SK-N-SH (cell line): ENCODE data around the gene RFC4. TPM values are rescaled to one million over a fixed set of nuclear protein-coding genes. Genes with fewer than 3 reads are reported as not detected.

Source experiments
- CTCF ChIA-PET: fragments of 300-600, 350-600 bp; formaldehyde crosslinking; extraction: SDS; loops from one replicate; lab custom pipeline; 2021; lab: Yijun Ruan, JAX
- POLR2A ChIA-PET: fragments of 350-600 bp; sonication (Branson Sonifier 250); formaldehyde crosslinking; extraction: SDS; loops from one replicate; lab custom pipeline; 2020; ENCODE audit warnings: antibody characterized with exemption, inconsistent platforms; lab: Yijun Ruan, JAX
- DNase-seq: peaks from one replicate; pipeline ENCODE4 v3.0.0; 2012
- H2AFZ ChIP-seq: fragments of 200-600 bp; sonication (generic); 2 replicates; pipeline ENCODE4 v1.8.1; 2016; ENCODE audit warnings: antibody characterized with exemption, mild to moderate bottlenecking, low read depth
- H3F3A ChIP-seq: fragments of 200-600 bp; sonication (generic); replicated peaks from 2 replicates; pipeline ENCODE3; 2016; ENCODE audit warnings: antibody characterized with exemption, mild to moderate bottlenecking; ENCODE audit not compliant: insufficient read depth
- H3K27ac ChIP-seq, 2 experiments: fragments of 200-500 bp in 1 of 2; fragments of 200-600 bp in 1 of 2; sonication (Bioruptor generic) in 1 of 2; sonication (generic), shearing (Covaris generic) in 1 of 2; 2 replicates each; pipeline versions ENCODE4 v1.5.1 to v1.6.1; 2014 to 2016; ENCODE audit warnings: low read depth in 2 of 2, inconsistent platforms in 1 of 2, low read length in 1 of 2, mild to moderate bottlenecking in 1 of 2, mixed read lengths in 1 of 2
- H3K27me3 ChIP-seq: fragments of 200-600 bp; sonication (generic), shearing (Covaris generic); 2 replicates; pipeline ENCODE4 v1.6.1; 2016; ENCODE audit warnings: mixed run types; ENCODE audit not compliant: insufficient read depth
- H3K36me3 ChIP-seq, 2 experiments: fragments of 200-500 bp in 1 of 2; fragments of 200-600 bp in 1 of 2; sonication (Bioruptor generic) in 1 of 2; sonication (generic) in 1 of 2; replicated peaks in 1 of 2; 2 replicates each; pipeline versions ENCODE3 to v1.5.1; 2014 to 2016; ENCODE audit warnings: low read length in 1 of 2, mild to moderate bottlenecking in 1 of 2; ENCODE audit not compliant: insufficient read depth in 2 of 2, control insufficient read depth in 1 of 2
- H3K4me1 ChIP-seq, 2 experiments: fragments of 200-500 bp in 1 of 2; fragments of 200-600 bp in 1 of 2; sonication (Bioruptor generic) in 1 of 2; sonication (generic), shearing (Covaris generic) in 1 of 2; 2 replicates each; pipeline versions ENCODE4 v1.5.1 to v1.6.1; 2014 to 2016; ENCODE audit warnings: low read depth in 1 of 2, low read length in 1 of 2, mixed run types in 1 of 2; ENCODE audit not compliant: insufficient read depth in 2 of 2, control insufficient read depth in 1 of 2
- H3K4me2 ChIP-seq: fragments of 200-600 bp; sonication (generic), shearing (Covaris generic); 2 replicates; pipeline ENCODE4 v1.6.1; 2017; ENCODE audit warnings: mixed run types
- H3K4me3 ChIP-seq, 2 experiments: fragments of 200-500 bp in 1 of 2; fragments of 200-600 bp in 1 of 2; sonication (Bioruptor generic) in 1 of 2; sonication (generic), shearing (Covaris generic) in 1 of 2; 2 replicates each; pipeline versions ENCODE4 v1.5.1 to v1.8.1; 2014 to 2016; ENCODE audit warnings: low read depth in 2 of 2, inconsistent platforms in 1 of 2, low read length in 1 of 2, mild to moderate bottlenecking in 1 of 2, mixed read lengths in 1 of 2, moderate library complexity in 1 of 2
- H3K79me2 ChIP-seq: fragments of 200-600 bp; sonication (generic); 2 replicates; pipeline ENCODE4 v1.8.1; 2017; ENCODE audit warnings: mild to moderate bottlenecking; ENCODE audit not compliant: insufficient read depth
- H3K9ac ChIP-seq: fragments of 200-600 bp; sonication (generic); 2 replicates; pipeline ENCODE4 v1.6.1; 2017; ENCODE audit warnings: mixed run types
- H3K9me2 ChIP-seq: fragments of 200-600 bp; sonication (generic); 2 replicates; pipeline ENCODE4 v1.6.1; 2017; ENCODE audit warnings: mixed run types
- H3K9me3 ChIP-seq: fragments of 200-600 bp; sonication (generic); 2 replicates; pipeline ENCODE4 v1.6.1; 2017; ENCODE audit warnings: mixed run types, mild to moderate bottlenecking, moderate library complexity
- H4K20me1 ChIP-seq: fragments of 200-600 bp; sonication (generic); 2 replicates; pipeline ENCODE4 v1.6.1; 2017; ENCODE audit warnings: mild to moderate bottlenecking, mixed run types; ENCODE audit not compliant: insufficient read depth
- ELF1 ChIP-seq: IDR thresholded peaks from 2 replicates; pipeline ENCODE4 v1.4.0; 2012
- EP300 ChIP-seq, 2 experiments: IDR thresholded peaks; 2 replicates each; pipeline versions ENCODE4 v1.4.0 to v1.6.1; 2012; ENCODE audit warnings: borderline replicate concordance in 1 of 2, low read depth in 1 of 2, low read length in 1 of 2
- GABPA ChIP-seq: IDR thresholded peaks from 2 replicates; pipeline ENCODE4 v1.4.0; 2012; ENCODE audit warnings: low read depth, mild to moderate bottlenecking
- NFIC ChIP-seq: IDR thresholded peaks from 2 replicates; pipeline ENCODE4 v1.4.0; 2012; ENCODE audit warnings: borderline replicate concordance
- POLR2AphosphoS5 ChIP-seq: IDR thresholded peaks from 2 replicates; pipeline ENCODE4 v1.6.1; 2012; ENCODE audit warnings: low read depth, low read length
- RAD21 ChIP-seq: IDR thresholded peaks from 2 replicates; pipeline ENCODE4 v1.6.1; 2012; ENCODE audit warnings: mild to moderate bottlenecking, low read length
- RCOR1 ChIP-seq: fragments of 150-350 bp; IDR thresholded peaks from 2 replicates; pipeline ENCODE4 v1.6.1; 2017; ENCODE audit warnings: antibody characterized with exemption, low read length
- RFX5 ChIP-seq: IDR thresholded peaks from 2 replicates; pipeline ENCODE4 v1.6.1; 2012; ENCODE audit warnings: mild to moderate bottlenecking, improper control_type of control experiment, low read length
- SIN3A ChIP-seq: IDR thresholded peaks from 2 replicates; pipeline ENCODE4 v1.6.1; 2012; ENCODE audit warnings: low read depth, mild to moderate bottlenecking, low read length, moderate library complexity, borderline replicate concordance
- TAF1 ChIP-seq: IDR thresholded peaks from 2 replicates; pipeline ENCODE4 v1.6.1; 2012; ENCODE audit warnings: low read depth, mild to moderate bottlenecking, low read length, moderate library complexity, borderline replicate concordance
- TCF12 ChIP-seq: IDR thresholded peaks from 2 replicates; pipeline ENCODE4 v1.4.0; 2012
- YY1 ChIP-seq: IDR thresholded peaks from 2 replicates; pipeline ENCODE4 v1.4.0; 2012; ENCODE audit warnings: low read depth, mild to moderate bottlenecking
- WGBS: methylation state at CpG from one replicate; pipeline ENCODE4 v1.1.6; 2017; ENCODE audit warnings: low lambda C conversion rate; 5-methylcytosine and 5-hydroxymethylcytosine counted together
- polyA plus RNA-seq, 3 experiments: library from polyadenylated mRNA; depleted of rRNA; stranded (reverse); fragments of >200 nt; gene quantifications; 2 replicates each; pipeline ENCODE4 v1.2.3, GENCODE V29; 2012
- TF ChIP-seq, protein P1 (sequence below): IDR thresholded peaks from 2 replicates; pipeline ENCODE4 v1.4.0; 2012; ENCODE audit warnings: low read depth
- TF ChIP-seq, protein P2 (sequence below): IDR thresholded peaks from 2 replicates; pipeline ENCODE4 v1.4.0; 2012; ENCODE audit warnings: low read depth, borderline replicate concordance
- TF ChIP-seq, protein P3 (sequence below): IDR thresholded peaks from 2 replicates; pipeline ENCODE4 v1.6.1; 2012; ENCODE audit warnings: mild to moderate bottlenecking, low read depth, low read length, moderate library complexity
- TF ChIP-seq, protein P4 (sequence below): fragments of 150-350 bp; IDR thresholded peaks from 2 replicates; pipeline ENCODE4 v1.6.1; 2017; ENCODE audit warnings: antibody characterized with exemption, low read length, low read depth, borderline replicate concordance
- TF ChIP-seq, protein P5 (sequence below): IDR thresholded peaks from 2 replicates; pipeline ENCODE4; 2012

Gene RFC4
- polyA plus RNA-seq, 1 of the 3 experiments (the other 2 are of a cell fraction), result 13.1 TPM

DNA sequence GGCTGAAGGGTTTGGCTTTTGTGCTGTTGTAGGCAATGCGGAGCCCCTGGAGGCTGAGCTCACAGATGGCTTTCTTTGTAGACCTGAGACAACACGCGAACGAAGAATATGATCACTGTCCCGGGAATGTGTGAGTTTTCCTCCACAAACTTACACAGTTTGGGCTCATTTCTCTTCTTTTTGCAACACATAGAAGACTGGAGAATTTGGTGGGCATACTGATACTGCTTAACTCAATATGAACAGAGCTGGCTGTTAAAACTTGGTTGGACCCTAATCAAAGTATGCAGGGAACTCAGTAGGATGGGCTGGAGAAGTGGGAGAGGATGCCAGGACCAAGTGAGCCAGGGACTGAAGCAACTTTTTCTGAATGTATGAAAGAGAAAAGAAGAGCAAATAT is 12.2 kb upstream of the RFC4 start:
- Histone ChIP-seq H3K79me2 (no peaks in the 10 kb centered on the region), H4K20me1 (no peaks in the 10 kb centered on the region), H3K4me1 (no peaks in the 10 kb centered on the region), H2AFZ (no peak overlapping the region), H3K4me3 (no peak overlapping the region), H3K4me2 (no peak overlapping the region), H3K9me3 (no peaks in the 10 kb centered on the region), H3K9ac (no peak overlapping the region), H3K9me2 (no peaks in the 10 kb centered on the region), H3K27me3 (no peaks in the 10 kb centered on the region), H3K27ac (no peak overlapping the region), H3K36me3 (no peaks in the 10 kb centered on the region), H3F3A (peaks cover 10% of the 10 kb centered on the region)
- ChIA-PET CTCF (interaction anchor here (0.6 to 9.2 kb wide), 3 partner anchors 14 to 202 kb away, joined by 3 to 119 read pairs (median 3); partner anchors contain the start of gene AHSG), POLR2A (interaction anchor here (1.5 kb wide), 1 partner anchor 35 kb away, joined by 7 read pairs; the partner anchor contains the start of gene EIF4A2)
- DNase-seq, result no peak
- 94% methylated on average over 5 of the region's 5 CpGs for WGBS
- no peak for TF ChIP-seq EP300 (IDR thresholded peaks at IDR 0.05; ENCODE audit: borderline replicate concordance in 1 of 2, low read depth in 1 of 2, low read length in 1 of 2)
- TF ChIP-seq, protein P1, sequence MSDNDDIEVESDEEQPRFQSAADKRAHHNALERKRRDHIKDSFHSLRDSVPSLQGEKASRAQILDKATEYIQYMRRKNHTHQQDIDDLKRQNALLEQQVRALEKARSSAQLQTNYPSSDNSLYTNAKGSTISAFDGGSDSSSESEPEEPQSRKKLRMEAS, result no peak
- TF ChIP-seq, protein P2, sequence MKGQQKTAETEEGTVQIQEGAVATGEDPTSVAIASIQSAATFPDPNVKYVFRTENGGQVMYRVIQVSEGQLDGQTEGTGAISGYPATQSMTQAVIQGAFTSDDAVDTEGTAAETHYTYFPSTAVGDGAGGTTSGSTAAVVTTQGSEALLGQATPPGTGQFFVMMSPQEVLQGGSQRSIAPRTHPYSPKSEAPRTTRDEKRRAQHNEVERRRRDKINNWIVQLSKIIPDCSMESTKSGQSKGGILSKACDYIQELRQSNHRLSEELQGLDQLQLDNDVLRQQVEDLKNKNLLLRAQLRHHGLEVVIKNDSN, result no peak

DNA sequence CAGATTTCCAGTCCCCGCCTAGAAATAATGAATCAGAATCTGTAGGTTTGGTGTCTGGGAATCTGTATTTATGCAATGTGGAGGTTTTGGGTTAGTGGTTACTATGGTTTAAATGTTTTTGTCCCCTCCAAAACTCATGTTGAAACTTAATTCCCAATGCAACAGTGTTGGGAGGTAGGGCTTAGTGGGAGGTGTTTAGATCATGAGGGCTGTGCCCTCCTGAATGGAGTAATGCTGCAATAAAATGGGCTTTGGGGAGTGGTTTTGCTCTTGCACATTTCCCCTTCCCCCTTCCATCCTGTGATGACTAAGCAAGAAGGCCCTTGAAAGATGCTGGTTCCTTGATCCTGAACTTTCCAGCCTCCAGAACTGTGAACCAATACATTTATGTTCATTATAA is 9.2 kb upstream of the RFC4 start:
- H3K4me2 ChIP-seq, result no peak overlapping the region
- 100% methylated on average over 1 of the region's 1 CpG for WGBS
- TF ChIP-seq POLR2AphosphoS5, result no peak
- TF ChIP-seq, protein P3, sequence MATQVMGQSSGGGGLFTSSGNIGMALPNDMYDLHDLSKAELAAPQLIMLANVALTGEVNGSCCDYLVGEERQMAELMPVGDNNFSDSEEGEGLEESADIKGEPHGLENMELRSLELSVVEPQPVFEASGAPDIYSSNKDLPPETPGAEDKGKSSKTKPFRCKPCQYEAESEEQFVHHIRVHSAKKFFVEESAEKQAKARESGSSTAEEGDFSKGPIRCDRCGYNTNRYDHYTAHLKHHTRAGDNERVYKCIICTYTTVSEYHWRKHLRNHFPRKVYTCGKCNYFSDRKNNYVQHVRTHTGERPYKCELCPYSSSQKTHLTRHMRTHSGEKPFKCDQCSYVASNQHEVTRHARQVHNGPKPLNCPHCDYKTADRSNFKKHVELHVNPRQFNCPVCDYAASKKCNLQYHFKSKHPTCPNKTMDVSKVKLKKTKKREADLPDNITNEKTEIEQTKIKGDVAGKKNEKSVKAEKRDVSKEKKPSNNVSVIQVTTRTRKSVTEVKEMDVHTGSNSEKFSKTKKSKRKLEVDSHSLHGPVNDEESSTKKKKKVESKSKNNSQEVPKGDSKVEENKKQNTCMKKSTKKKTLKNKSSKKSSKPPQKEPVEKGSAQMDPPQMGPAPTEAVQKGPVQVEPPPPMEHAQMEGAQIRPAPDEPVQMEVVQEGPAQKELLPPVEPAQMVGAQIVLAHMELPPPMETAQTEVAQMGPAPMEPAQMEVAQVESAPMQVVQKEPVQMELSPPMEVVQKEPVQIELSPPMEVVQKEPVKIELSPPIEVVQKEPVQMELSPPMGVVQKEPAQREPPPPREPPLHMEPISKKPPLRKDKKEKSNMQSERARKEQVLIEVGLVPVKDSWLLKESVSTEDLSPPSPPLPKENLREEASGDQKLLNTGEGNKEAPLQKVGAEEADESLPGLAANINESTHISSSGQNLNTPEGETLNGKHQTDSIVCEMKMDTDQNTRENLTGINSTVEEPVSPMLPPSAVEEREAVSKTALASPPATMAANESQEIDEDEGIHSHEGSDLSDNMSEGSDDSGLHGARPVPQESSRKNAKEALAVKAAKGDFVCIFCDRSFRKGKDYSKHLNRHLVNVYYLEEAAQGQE, result no peak
- no peak for TF ChIP-seq RCOR1
- no peak for TF ChIP-seq TCF12
- no peak for TF ChIP-seq SIN3A
- TF ChIP-seq RFX5, result no peak
- TF ChIP-seq EP300 (IDR thresholded peaks at IDR 0.05; ENCODE audit: borderline replicate concordance in 1 of 2, low read depth in 1 of 2, low read length in 1 of 2), result no peak
- no peak for TF ChIP-seq YY1
- no peak for TF ChIP-seq RAD21
- TF ChIP-seq, protein P4, sequence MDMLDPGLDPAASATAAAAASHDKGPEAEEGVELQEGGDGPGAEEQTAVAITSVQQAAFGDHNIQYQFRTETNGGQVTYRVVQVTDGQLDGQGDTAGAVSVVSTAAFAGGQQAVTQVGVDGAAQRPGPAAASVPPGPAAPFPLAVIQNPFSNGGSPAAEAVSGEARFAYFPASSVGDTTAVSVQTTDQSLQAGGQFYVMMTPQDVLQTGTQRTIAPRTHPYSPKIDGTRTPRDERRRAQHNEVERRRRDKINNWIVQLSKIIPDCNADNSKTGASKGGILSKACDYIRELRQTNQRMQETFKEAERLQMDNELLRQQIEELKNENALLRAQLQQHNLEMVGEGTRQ, result no peak
- no peak for TF ChIP-seq TAF1
- TF ChIP-seq GABPA, result no peak
- TF ChIP-seq, protein P5, sequence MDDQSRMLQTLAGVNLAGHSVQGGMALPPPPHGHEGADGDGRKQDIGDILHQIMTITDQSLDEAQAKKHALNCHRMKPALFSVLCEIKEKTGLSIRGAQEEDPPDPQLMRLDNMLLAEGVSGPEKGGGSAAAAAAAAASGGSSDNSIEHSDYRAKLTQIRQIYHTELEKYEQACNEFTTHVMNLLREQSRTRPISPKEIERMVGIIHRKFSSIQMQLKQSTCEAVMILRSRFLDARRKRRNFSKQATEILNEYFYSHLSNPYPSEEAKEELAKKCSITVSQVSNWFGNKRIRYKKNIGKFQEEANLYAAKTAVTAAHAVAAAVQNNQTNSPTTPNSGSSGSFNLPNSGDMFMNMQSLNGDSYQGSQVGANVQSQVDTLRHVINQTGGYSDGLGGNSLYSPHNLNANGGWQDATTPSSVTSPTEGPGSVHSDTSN, result no peak
- no peak for TF ChIP-seq ELF1
- TF ChIP-seq, protein P1, result no peak
- TF ChIP-seq NFIC, result no peak
- H3K9ac ChIP-seq, result no peak overlapping the region
- DNase-seq, result no peak
- CTCF ChIA-PET, result no interaction called here
- no peaks in the 10 kb centered on the region for H3K36me3 ChIP-seq
- H3K4me3 ChIP-seq, result no peak overlapping the region
- POLR2A ChIA-PET, result no interaction called here
- H2AFZ ChIP-seq, result no peak overlapping the region; the same call in 1 of the 2 replicates
- H3K27me3 ChIP-seq, result no peaks in the 10 kb centered on the region
- H3K79me2 ChIP-seq, result no peaks in the 10 kb centered on the region
- H3K9me2 ChIP-seq, result no peaks in the 10 kb centered on the region
- no peak overlapping the region for H3K27ac ChIP-seq
- H3K9me3 ChIP-seq, result no peaks in the 10 kb centered on the region
- H4K20me1 ChIP-seq, result no peaks in the 10 kb centered on the region
- no peaks in the 10 kb centered on the region for H3F3A ChIP-seq
- no peaks in the 10 kb centered on the region for H3K4me1 ChIP-seq
